RKO (cell line): ENCODE data around the gene MPIG6B.

Source experiments
- DNase-seq: peaks from one replicate; pipeline ENCODE4 v3.0.0-alpha.2; 2016; ENCODE audit warnings: low spot score

The MPIG6B gene, protein sequence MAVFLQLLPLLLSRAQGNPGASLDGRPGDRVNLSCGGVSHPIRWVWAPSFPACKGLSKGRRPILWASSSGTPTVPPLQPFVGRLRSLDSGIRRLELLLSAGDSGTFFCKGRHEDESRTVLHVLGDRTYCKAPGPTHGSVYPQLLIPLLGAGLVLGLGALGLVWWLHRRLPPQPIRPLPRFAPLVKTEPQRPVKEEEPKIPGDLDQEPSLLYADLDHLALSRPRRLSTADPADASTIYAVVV

DNA sequence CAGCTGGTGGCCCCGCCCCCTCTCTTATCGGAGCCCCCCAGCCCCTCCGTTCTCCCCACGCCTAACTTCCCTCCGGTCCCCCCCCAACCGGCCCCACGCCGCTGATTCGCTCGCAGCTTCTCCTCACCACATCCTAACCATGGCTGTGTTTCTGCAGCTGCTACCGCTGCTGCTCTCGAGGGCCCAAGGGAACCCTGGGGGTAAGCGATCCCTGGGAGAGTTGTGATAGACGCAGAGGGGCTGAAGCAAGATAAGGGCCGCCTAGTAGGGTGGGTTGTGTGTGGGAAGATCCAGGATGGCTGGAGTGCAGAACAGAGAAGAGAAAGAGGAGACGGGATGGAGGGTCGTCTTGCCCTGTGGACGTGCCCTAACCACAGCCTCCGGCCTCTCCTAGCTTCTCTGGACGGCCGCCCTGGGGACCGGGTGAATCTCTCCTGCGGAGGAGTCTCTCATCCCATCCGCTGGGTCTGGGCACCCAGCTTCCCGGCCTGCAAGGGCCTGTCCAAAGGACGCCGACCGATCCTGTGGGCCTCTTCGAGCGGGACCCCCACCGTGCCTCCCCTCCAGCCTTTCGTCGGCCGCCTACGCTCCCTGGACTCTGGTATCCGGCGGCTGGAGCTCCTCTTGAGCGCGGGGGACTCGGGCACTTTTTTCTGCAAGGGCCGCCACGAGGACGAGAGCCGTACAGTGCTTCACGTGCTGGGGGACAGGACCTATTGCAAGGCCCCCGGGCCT lies at the start of gene MPIG6B:
TSS of gene MPIG6B (plus strand) at position 129 of the 735 bp plus-strand sequence. CDS start at position 140, 11 bp downstream.
- DNase-seq: no peak

DNA sequence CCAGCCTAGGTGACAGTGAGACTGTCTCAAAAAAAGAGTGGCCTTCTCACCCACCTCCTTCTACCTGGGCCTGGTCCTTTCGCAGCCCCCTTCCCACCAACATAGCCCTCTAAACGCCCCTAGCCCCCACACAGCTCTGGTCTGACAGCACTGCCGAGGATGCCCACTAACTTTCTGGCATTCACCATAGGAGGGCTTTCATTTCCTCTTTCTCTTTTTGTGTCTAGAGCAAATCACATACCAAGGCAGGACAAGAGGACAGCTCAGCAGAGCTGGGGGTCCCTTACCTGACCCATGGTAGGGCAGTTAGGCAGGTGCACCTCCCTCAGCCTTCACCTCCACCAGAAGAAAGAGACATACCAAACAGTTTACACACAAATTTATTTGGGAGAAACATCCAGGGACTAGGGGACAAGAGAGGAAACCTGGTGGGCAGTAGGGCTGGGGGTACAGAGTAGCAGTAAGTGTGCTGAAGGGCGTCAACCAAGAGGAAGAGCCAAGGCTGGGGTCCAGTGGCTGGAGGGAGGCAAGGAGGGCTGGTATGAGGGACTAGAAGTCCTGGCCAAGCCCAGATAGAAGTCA lies 46.8 kb upstream of the MPIG6B start:
- no peak for DNase-seq

DNA sequence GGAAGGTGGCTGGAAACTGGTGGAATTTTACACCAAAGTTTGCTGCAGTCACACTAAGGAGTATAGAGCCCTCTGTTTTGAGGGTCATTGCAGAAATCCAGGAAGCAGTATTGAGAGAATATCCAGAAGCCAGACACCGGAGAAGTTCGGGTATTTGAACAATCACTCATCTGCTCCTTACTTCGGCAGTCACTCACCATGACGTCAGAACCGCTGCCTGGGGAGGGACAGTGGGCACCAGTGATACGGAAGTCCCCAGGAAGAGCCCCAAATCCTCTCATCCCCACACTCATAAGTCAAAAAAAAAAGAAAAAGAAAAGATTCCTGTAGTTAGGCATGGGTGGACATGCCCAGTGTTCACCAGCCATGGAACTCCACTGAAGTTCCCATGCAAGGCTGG lies 46.3 kb upstream of the MPIG6B start:
- no peak for DNase-seq

DNA sequence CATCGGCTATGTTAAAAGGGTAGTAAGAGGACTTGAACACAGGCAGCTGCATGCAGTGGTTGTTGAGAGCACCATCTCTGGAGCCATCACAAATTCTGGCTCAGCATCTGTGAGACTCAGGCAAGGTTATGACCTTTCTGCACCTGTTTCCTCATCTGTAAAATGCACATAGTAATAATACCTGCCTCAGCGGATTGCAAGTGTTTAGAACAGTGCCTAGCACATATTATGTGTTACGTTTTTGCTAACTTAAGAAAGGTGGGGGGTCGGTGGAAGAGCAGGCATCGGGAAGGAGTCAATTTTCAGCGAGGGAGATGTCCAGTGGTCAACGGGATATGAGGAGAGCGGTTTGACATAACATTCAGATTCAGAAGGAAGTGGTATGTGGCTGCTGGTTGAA lies 45.2 kb upstream of the MPIG6B start:
- DNase-seq: no peak

DNA sequence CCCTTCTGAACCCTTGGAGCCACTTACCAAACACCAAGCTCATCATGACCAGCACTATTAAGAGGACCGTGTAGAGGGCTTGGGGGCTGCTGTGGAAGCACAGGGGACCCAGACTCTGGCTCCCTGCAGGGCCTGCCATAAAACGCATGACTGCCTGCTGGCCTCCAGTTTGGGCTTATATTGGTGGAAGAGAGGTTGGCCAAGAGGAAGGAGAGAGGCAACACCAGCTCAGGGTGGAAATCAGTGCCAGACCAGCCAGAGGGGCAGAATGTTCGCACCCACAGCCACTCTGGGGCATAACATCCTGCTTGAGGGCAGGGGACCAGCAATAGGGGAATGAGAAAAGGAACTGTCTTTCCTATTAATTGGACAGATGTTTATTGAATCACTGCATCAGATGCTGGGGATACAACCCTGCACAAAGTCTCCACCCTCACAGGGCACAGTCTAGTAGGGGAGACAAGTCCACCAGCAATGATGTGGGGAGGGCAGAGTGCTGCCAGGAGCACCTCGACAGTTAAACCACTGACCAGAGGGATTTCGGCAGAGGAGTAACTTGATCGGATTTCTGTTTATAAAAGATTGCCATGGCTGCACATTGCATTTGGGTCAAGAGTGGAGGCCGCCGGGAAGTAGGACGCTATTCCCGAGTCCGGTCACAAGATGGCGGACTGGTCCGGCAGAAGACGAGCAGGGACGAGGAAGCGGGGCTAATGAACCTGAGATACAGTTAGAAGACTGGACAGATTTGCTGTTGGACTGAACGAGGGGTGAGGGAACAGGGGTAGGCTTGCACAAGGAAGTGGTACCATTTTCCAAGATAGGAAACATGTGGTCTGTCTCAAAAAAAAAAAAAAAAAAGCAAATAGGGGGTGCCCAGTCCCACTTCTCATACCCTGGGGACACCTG lies 42.7 kb upstream of the MPIG6B start, which contains the start of gene LY6G5C:
TSS of gene LY6G5C (minus strand) at position 842 of the 909 bp plus-strand sequence. CDS start at position 148, 694 bp downstream.
- peak; percentile 94 for DNase-seq

DNA sequence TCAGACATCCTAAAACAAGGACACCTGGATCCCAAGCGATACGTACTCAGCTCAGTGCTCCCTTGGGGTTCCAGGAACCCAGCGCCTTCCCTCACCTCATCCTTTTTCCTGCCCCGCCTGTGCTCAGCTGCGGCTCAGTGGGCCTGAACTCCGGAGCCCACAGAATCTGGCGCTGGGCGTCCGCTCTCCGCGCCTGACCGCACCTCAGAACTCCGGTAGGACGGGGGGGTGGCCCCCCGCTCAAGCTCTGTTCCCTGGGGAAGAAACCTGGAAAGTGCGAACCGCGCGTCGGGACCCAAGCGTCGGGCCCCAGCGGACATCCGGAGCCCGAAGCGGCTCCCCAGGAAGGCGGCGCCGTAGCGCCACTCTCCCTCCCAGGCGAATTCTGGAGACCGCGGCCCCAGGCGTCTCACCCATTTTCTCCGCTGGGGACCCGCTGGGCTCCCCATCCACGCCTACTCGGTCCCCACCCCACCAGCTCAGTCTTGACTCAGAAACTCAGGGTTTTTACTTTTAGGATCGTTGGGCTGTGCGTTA lies 42.0 kb upstream of the MPIG6B start:
- DNase-seq: peak; percentile 77

DNA sequence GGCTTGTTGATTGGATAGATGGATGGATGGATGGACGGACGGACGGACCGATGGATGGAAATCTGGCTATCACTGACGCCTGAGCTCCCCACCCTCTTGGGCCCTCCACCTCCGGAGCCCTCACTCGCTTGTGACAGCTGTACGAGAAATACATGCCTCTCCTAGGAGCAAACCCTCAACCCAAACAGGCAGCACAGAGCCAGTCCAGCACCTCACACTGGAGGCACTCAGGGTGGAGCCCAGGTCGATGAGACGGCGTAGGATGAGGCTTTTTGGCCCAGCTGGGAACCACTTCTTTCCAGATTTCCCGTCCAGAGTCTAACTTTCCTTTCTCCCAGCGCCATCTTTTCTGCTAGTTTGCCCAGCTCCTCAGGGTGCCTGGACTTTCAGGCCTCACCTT lies 39.6 kb upstream of the MPIG6B start:
- DNase-seq: no peak

DNA sequence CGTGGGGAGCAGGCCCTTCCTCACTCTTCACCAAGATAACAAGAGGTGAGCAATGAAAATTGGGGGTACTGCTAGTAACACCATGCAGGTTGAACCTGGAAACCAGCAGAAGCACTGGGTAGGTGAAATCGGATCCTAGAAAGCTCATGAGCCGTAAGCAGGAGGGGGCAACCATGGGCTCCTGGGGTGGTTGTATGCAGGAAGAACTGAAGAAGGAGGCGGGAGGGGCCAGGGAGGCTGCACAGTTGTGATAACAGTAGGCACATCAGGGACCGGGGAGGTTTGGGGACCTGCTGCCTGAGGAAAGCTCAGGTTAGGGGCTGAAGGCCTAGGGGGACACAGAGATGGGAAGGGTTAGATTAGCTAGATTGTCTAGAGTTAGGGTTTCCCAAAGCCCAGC lies 36.7 kb upstream of the MPIG6B start:
- DNase-seq: no peak

DNA sequence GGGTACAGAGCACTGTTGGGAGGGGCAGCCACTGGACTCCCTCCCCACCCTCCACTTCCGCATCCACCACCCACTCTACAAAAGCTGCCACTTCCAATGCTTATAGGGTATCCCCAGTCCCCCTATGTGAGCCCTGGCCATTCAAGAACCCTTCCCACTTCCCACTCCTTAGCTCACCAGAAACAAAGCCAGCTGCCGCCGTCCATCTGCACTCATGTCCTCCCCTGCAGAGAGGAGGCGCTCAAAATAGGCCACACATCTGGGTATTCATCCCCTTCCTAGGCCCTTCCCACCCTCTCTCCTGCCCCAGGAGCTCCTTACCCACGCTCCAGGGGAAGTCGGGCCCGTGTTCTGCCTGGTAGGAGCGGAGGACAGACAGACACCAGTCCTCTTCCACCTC lies 35.9 kb upstream of the MPIG6B start:
- no peak for DNase-seq

DNA sequence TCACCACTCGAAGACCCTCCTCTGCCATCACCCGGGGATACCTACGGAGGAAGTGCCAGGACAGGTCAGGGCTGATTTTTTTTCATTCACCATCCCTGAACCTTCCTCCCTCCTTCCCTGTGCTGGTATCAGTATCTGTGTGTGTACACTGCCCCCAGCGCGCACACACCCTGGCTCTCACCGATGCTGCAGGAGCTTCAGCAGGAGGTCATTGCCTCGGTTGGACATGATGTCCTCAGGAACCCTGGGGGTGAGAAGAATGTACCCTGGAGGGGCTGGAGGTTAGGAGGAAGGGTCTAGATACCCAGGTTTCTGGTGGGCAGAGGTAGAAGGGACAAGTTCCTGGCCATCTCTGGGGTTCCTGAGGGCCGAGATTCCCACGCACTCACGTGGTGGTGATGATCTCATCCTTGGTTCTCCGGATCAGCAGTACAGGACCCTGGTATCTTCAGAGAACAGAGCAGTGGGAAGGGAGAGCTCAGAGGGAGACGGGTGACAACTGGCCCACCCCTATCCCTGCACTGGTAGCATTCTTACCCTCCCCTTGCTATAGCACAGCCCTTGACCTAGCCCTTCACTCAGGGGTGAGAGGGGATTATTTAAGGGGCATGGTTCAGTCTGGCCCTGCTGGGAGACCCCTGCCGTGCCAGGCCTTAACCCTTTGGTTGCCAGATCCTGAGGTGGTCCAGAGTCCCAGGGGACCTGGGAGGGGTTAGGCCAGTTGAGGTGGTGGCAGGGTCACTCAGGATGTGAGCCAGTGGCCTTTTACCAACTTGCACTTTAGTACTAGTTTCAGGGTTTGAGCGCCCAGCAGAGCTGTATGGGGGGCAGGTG lies 35.1 kb upstream of the MPIG6B start:
- DNase-seq: no peak

DNA sequence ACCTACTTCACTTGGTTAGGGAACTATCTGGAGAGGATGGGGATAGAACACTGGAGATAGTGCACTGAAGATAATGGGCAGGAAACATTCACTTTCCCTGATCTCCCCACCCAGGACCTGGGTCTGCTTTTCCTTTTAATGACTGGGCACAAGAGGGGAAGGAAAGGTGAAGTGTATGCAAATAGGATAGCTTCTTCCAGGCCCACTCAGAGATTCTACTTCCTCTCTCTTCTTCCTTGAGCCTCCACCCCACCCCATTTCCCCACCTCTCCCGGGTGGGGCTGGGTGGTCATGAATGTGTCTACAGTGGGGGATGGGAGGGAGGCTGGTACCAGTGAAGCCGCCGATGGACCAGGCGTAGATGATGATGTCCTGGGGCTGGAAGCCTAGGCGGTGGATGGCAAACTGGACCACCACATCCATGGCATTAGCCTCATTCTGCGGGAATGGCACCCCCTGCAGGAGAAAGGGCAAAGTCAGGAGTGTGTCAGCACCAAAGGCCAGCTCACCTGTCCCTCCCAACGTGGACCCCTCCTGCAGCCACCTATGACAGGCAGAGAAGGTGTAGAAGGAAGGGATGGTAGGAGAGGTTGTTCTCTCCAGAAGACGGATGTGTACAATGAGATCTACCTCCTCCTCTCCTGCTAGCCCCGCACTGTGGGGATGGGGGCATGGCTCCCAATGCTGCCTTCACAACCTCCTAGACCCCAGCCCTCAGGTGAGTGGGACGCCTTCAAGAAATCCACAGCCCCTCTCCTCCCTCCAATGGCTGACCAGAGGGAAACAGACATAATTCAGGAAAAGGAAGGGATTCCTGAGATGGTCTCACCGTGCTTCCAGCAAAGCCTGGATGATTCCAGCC lies 33.7 kb upstream of the MPIG6B start:
- DNase-seq: no peak

DNA sequence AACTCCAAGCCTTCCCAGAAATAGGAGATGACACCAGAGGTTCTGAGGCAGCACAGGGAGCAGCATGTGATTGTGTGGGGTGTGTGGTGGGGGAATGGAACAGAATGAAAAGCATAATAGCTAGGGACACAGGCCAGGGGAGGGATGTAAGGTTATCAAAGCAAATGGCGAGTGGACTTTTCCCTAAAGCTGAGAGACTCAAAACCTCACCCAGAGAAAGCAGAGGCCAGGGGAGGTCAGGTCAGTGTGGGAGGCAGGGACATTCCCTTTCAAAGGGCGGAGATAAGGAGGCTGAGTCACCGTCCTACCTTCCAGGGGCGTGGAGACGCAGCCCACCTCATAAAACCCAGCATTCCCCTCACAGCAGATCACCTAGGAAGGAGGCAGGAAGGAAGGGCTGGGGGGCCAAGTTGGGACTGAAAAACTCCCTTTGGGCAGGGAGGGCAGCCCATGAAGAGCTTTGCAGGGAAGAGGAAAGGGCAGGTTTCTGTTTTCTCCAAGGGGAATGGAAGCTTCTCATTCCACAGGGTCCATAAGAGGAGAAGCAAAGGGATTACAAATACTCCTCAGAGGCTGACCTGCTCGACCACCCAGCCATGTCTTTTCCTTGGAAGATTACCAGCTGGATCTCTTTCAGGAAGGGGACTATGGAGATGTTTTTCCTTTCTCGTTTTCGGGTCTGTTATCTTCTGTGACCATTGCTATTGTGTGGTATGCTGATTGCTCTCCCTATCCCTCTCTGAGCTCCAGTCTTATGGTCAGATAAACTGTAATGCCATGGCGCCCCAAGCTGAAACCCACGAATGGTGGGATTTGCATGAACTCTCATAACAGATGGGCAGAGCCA lies 32.7 kb upstream of the MPIG6B start:
- DNase-seq: no peak

DNA sequence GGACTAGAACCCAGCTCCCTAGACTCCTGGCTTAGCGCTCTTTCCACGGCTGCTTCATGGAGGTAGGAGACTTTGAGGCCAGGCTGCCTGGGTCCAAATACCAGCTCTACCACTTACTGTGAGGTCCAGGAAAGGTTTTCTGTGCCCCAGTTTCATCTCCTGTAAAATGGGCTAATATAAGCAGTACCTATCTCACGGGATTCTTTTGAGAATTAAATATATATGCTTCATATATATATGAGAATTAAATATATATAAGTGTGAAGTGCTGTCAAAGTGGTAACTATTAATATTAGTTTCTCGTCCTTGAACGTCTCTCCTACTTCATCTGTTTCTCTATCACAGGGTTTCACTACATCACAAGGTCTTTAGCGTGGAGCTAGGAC lies 32.1 kb upstream of the MPIG6B start:
- no peak for DNase-seq

DNA sequence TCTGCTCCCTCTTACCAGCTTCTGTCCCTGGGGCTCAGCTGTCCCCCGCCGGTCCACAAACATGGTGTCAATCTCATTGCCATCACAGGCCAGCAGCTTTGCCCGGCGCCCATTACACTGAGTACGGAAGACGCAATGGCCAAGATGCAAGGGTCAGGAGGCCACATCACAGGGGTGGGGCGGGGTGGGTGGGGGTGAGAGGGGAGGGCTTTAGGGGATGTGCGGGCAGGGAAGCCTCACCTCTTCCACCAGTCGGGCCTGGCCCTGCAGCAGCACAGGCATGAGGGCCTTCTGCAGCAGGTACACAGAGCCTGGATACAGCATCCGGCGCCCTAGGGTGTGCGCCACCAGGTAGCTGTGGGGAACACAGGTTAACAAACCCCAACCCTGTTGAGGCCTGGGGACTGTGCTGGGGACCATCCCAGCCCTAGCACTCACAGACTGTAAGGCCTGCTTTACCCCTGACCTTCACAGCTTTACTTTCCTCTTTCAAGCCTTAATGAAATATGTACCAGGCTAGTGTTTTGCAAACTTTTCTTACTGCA lies 31.5 kb upstream of the MPIG6B start:
- no peak for DNase-seq

DNA sequence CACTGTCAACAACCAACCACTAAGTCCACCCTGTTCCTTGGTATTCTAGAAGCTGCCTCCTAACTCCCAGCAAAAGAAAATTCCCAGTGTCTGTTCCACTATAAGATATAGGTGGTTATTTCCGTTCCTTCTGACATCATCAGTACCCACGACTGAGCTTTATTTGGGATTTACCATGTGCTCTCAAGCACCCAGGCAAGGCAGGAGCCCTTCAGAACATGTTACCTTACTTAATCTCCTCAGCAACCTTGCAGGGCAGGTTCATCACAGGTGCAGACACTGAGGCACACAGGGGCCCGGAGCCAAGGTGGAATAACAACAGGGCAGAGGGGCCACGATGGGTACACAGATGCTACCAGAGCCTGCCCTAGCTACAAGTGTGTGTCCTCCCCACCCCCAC lies 30.8 kb upstream of the MPIG6B start:
- DNase-seq: no peak

DNA sequence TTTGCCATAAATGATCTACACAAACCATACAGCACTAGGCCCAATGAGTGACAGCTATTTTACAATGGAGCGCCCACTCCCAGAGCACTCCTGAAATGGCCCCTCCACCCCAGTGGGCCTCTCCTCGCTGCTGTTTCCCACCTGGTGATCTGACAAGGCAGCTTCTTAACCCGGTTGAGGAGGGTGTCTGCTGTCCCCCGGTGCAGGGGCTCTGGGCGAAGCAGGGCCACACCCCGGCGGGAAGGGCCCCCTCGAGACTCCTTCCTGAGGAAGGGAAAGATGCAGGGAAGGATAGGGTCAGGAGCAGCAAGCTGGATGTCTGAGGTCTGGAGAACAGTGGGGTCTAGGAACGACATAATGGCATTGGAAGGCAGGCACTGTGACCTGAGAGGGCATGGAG lies 30.3 kb upstream of the MPIG6B start:
- no peak for DNase-seq

DNA sequence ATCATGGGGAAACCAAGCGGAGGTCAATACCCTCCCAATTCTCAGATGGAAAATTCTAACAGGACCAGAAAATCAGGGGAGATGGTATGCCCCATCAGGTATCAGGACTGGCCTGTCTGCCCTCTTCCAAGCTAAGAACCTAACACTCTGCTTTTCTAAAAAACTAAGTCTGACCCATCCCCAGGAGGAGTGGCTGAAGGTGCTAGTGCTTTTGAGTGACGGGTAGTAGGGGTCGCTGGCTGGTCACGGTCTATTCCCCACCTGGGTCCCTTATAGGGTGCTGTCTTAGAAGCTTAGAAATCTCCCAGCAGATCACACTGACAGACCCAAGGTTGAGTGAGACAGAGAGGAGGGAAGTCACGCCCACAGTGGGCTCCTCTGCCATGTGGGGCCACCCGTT lies 29.6 kb upstream of the MPIG6B start:
- no peak for DNase-seq

DNA sequence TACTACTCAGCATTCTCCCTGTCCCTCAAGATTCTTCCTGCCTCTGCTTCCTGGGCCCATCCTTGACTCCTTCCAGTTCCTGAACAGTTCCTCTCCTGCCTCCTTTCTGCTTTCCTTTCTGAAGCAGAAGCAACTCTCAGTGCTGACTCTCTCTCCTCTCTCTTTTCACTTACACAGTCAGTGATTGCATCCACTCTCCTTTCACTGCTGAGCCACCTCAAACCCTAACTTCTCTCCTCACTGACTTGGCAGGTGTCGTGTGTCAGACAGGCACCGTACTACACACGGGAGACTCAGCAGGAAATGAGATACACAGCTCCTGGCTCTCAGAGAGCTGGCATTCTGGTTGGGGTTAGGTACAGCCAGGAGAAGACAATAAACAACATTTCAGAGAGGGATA lies 25.6 kb upstream of the MPIG6B start:
- no peak for DNase-seq
